Testis (tissue), 2 donors: ENCODE results near the gene HLA-DMB.

Source experiments
- CTCF ChIP-seq, 3 experiments: fragments of 450-650 bp in 2 of 3; fragments of 200-600 bp in 1 of 3; sonication (generic) in 1 of 3; IDR thresholded peaks; one replicate each; pipeline ENCODE4 v1.5.1; 2016 to 2019; ENCODE audit warnings: antibody characterized with exemption in 3 of 3, mild to moderate bottlenecking in 2 of 3, moderate library complexity in 1 of 3
- POLR2A ChIP-seq: fragments of 450-650 bp; IDR thresholded peaks from one replicate; pipeline ENCODE4 v1.6.1; 2017; ENCODE audit warnings: antibody characterized with exemption, mild to moderate bottlenecking, moderate library complexity

- TF ChIP-seq CTCF (IDR thresholded peaks at IDR 0.05) (no peak), POLR2A (no peak)
These were observed 19.7 kb upstream of the HLA-DMB start for GRCh38 chr6:32960563-32960962.
